Fibroblast of villous mesenchyme (primary cell): ENCODE measurements around the gene ST3GAL4. TPM values are rescaled to one million over a fixed set of nuclear protein-coding genes. Genes with fewer than 3 reads are reported as not detected.

Experiments used
- DNase-seq: peaks from one replicate; pipeline ENCODE4 v3.0.0-alpha.2; 2010; ENCODE audit warnings: low read depth
- H3K4me3 ChIP-seq: 2 replicates; pipeline ENCODE4 v1.5.1; 2011; ENCODE audit warnings: low read depth, mild to moderate bottlenecking, low read length
- CTCF ChIP-seq: IDR thresholded peaks from 2 replicates; pipeline ENCODE4 v1.5.1; 2012; ENCODE audit warnings: low read depth, mild to moderate bottlenecking, low read length; ENCODE audit not compliant: insufficient read depth
- total RNA-seq: library from RNA; depleted of rRNA; stranded (reverse); fragments of >200 nt; gene quantifications from 2 replicates; pipeline ENCODE4 v1.2.3, GENCODE V29; 2012

The ST3GAL4 gene
- total RNA-seq, 1 donor: 16.8 TPM

- no peak overlapping the region for H3K4me3 ChIP-seq
- no peak for TF ChIP-seq CTCF
- peak; percentile 26 for DNase-seq
Measured at GRCh38 chr11:126319374-126319740, 36.1 kb upstream of the ST3GAL4 start.

GRCh38 chr11:126322996-126323395 lies 32.5 kb upstream of the ST3GAL4 start:
- no peak overlapping the region for H3K4me3 ChIP-seq
- DNase-seq: no peak
- TF ChIP-seq CTCF: no peak

GRCh38 chr11:126327281-126328000 lies 28.0 kb upstream of the ST3GAL4 start:
- no peak for TF ChIP-seq CTCF
- no peak overlapping the region for H3K4me3 ChIP-seq
- DNase-seq: no peak

GRCh38 chr11:126328001-126328390 lies 27.5 kb upstream of the ST3GAL4 start:
- no peak overlapping the region for H3K4me3 ChIP-seq
- TF ChIP-seq CTCF: no peak
- no peak for DNase-seq

- no peak overlapping the region for H3K4me3 ChIP-seq
- no peak for DNase-seq
- no peak for TF ChIP-seq CTCF
Measured at GRCh38 chr11:126328444-126328843, 27.0 kb upstream of the ST3GAL4 start.

GRCh38 chr11:126328938-126329643 lies 26.4 kb upstream of the ST3GAL4 start:
- H3K4me3 ChIP-seq: no peak overlapping the region
- DNase-seq: no peak
- TF ChIP-seq CTCF: no peak
